ENCODE data around the gene GOLGA6A. TPM values are rescaled to one million over a fixed set of nuclear protein-coding genes. Genes with fewer than 3 reads are reported as not detected.

Gene GOLGA6A
- total and polyA plus RNA-seq, 2 experiments from 2014 or later: not detected

DNA sequence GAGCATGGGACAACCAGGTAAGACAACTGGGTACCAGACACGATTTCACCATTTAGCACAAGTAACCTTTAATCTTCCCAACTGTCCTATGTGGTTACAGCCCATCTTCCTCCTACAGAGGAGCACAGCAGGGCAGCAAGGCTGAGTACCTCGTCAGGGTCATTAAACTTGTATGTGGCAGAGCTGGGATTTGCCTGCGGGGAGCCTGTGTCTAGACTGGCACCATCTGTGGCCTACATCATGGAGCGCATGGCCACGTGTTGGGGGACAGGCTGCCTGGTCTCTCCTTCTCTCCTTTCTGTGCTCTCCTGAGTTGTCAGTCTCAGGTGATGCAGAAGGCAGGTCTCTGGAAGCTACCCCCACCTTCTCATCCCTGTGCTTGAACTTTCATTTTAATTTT lies 32.2 kb downstream of the GOLGA6A start:
- Histone ChIP-seq H3K79me2 (ENCODE audit: insufficient read depth) (no peaks in the 10 kb centered on the region), H3K36me3 (ENCODE audit: low read depth) (no peaks in the 10 kb centered on the region), H3K9me2 (ENCODE audit: insufficient read depth) (no peaks in the 10 kb centered on the region), H3K27ac (peak overlapping the region; percentile 81), H3K9ac (no peak overlapping the region), H3K4me3 (no peak overlapping the region), H4K20me1 (ENCODE audit: insufficient read depth) (no peaks in the 10 kb centered on the region), H3K9me3 (ENCODE audit: low read depth) (no peaks in the 10 kb centered on the region), H3K27me3 (replicated peaks; ENCODE audit: insufficient read depth) (no peaks in the 10 kb centered on the region), H3K4me1 (ENCODE audit: insufficient read depth) (peaks cover 35% of the 10 kb centered on the region), H3F3A (ENCODE audit: insufficient read depth) (peaks cover 26% of the 10 kb centered on the region), H3K4me2 (ENCODE audit: unreplicated experiment) (peak overlapping the region; percentile 80), H2AFZ (no peak overlapping the region)
- 73 to 80% methylated on average over 5 of the region's 5 CpGs for WGBS, 2 experiments (ENCODE audit: low coverage in 1 of 2, low lambda C conversion rate in 2 of 2, missing lambda C conversion rate in 2 of 2)
- DNase-seq: no peak
- in situ Hi-C loops (cut with MboI): no loop called here
- TF ChIP-seq EZH2 (IDR thresholded peaks at IDR 0.05; ENCODE audit: insufficient read depth, poor library complexity, severe bottlenecking) (no peak), EZH2phosphoT487 (IDR thresholded peaks at IDR 0.05; ENCODE audit: insufficient read depth, low read depth) (no peak)

DNA sequence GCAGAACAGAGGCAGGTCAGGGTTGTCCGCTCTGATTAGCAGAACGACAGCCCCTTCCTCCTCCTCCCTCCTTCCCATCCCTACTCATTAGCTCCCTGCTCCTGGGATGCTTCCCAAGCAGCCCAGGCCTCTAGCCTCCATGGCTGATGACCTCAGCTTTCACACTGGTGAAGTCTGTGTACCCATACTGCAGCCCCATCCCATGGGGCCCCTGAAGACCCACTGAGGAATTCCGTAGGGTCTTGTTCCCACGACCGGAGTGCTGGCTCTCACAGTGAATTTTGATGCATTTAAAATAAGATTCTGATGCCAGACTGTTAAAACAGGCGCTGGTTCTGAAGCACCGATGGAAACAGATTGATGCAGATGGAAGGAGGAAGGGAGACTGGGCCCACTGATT lies 36.1 kb downstream of the GOLGA6A start:
- TF ChIP-seq EZH2phosphoT487 (IDR thresholded peaks at IDR 0.05; ENCODE audit: insufficient read depth, low read depth) (no peak), EZH2 (IDR thresholded peaks at IDR 0.05; ENCODE audit: insufficient read depth, poor library complexity, severe bottlenecking) (no peak)
- no peaks in the 10 kb centered on the region for H3K9me2 ChIP-seq (ENCODE audit: insufficient read depth)
- H4K20me1 ChIP-seq (ENCODE audit: insufficient read depth): no peaks in the 10 kb centered on the region
- H3K36me3 ChIP-seq (ENCODE audit: low read depth): no peaks in the 10 kb centered on the region
- no peak overlapping the region for H2AFZ ChIP-seq
- no peaks in the 10 kb centered on the region for H3K9me3 ChIP-seq (ENCODE audit: low read depth)
- H3K4me2 ChIP-seq (ENCODE audit: unreplicated experiment): no peak overlapping the region
- in situ Hi-C loops (cut with MboI): no loop called here
- no peaks in the 10 kb centered on the region for H3K27me3 ChIP-seq (replicated peaks; ENCODE audit: insufficient read depth)
- H3K9ac ChIP-seq: no peak overlapping the region
- no peak overlapping the region for H3K27ac ChIP-seq
- WGBS, 2 experiments (ENCODE audit: low coverage in 1 of 2, low lambda C conversion rate in 2 of 2, missing lambda C conversion rate in 2 of 2): 77 to 82% methylated on average over 7 of the region's 7 CpGs
- H3K79me2 ChIP-seq (ENCODE audit: insufficient read depth): no peaks in the 10 kb centered on the region
- peaks cover 27% of the 10 kb centered on the region for H3K4me1 ChIP-seq (ENCODE audit: insufficient read depth)
- no peak overlapping the region for H3K4me3 ChIP-seq
- DNase-seq: no peak
- H3F3A ChIP-seq (ENCODE audit: insufficient read depth): peaks cover 17% of the 10 kb centered on the region

DNA sequence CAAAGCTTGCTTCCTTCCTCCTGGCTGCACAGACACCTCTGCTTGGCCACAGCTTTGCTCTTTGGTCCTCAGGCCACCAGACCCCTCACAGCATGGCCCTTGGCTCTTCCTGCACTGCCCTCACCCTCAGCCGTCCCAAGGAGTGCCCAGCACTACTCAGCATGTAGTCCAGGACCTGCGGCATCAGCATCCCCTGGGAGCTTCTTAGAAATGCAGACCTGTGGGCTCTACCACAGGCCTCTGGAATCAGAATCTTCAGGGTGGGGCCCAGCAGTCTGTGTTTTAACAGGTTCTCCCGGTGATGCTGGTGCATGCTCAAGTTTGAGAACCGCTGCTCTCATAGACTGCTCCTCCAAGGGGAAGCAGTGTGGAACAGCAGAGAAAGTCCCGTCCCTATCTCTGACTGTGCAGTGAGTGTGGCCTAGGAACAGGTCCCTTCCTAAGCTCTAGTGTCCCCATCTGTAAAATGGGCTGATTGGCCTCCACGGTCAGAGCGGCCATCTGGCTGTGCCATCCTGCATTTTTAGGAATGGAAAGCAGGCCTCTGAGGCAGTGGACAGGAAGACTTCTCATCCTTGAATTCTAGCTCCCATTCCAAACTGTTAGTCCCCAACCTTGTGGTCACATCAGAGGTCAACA lies 36.6 kb downstream of the GOLGA6A start:
- no peak overlapping the region for H3K27ac ChIP-seq
- peaks cover 19% of the 10 kb centered on the region for H3F3A ChIP-seq (ENCODE audit: insufficient read depth)
- no peaks in the 10 kb centered on the region for H3K36me3 ChIP-seq (ENCODE audit: low read depth)
- H4K20me1 ChIP-seq (ENCODE audit: insufficient read depth): no peaks in the 10 kb centered on the region
- no peak overlapping the region for H2AFZ ChIP-seq
- in situ Hi-C loops (cut with MboI): no loop called here
- no peaks in the 10 kb centered on the region for H3K79me2 ChIP-seq (ENCODE audit: insufficient read depth)
- 74 to 75% methylated on average over 7 of the region's 7 CpGs for WGBS, 2 experiments (ENCODE audit: low coverage in 1 of 2, low lambda C conversion rate in 2 of 2, missing lambda C conversion rate in 2 of 2)
- peaks cover 28% of the 10 kb centered on the region for H3K4me1 ChIP-seq (ENCODE audit: insufficient read depth)
- DNase-seq: no peak
- H3K9me2 ChIP-seq (ENCODE audit: insufficient read depth): no peaks in the 10 kb centered on the region
- H3K4me2 ChIP-seq (ENCODE audit: unreplicated experiment): no peak overlapping the region
- H3K4me3 ChIP-seq: no peak overlapping the region
- no peaks in the 10 kb centered on the region for H3K27me3 ChIP-seq (replicated peaks; ENCODE audit: insufficient read depth)
- H3K9me3 ChIP-seq (ENCODE audit: low read depth): no peaks in the 10 kb centered on the region
- TF ChIP-seq EZH2 (IDR thresholded peaks at IDR 0.05; ENCODE audit: insufficient read depth, poor library complexity, severe bottlenecking): no peak
- no peak for TF ChIP-seq EZH2phosphoT487 (IDR thresholded peaks at IDR 0.05; ENCODE audit: insufficient read depth, low read depth)
- no peak overlapping the region for H3K9ac ChIP-seq

DNA sequence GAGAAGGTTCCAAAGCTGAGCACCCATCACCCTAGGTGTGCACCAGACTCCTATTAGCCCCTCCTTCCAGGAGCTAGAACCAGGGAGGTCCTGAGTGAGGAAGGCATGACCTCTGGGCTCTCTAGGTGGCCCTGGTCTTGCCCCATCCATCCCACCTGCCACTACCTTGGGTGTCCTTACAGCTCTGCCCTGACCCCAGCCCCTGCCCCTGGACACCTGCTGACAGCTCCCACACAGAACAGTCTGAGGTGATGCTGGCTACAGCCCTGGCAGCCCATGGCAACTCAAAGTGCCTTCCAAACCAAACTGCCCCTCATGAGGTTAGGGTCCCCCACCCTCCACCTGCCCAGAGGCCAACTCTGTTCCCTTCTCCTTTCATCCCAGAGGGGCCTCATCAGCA lies 37.2 kb downstream of the GOLGA6A start:
- no peaks in the 10 kb centered on the region for H3K79me2 ChIP-seq (ENCODE audit: insufficient read depth)
- no peaks in the 10 kb centered on the region for H4K20me1 ChIP-seq (ENCODE audit: insufficient read depth)
- no peak overlapping the region for H2AFZ ChIP-seq
- H3K4me2 ChIP-seq (ENCODE audit: unreplicated experiment): no peak overlapping the region
- no peak for DNase-seq
- H3K9me2 ChIP-seq (ENCODE audit: insufficient read depth): no peaks in the 10 kb centered on the region
- no peak for TF ChIP-seq EZH2 (IDR thresholded peaks at IDR 0.05; ENCODE audit: insufficient read depth, poor library complexity, severe bottlenecking)
- no peak for TF ChIP-seq EZH2phosphoT487 (IDR thresholded peaks at IDR 0.05; ENCODE audit: insufficient read depth, low read depth)
- H3F3A ChIP-seq (ENCODE audit: insufficient read depth): peaks cover 17% of the 10 kb centered on the region
- H3K9me3 ChIP-seq (ENCODE audit: low read depth): no peaks in the 10 kb centered on the region
- no peaks in the 10 kb centered on the region for H3K27me3 ChIP-seq (replicated peaks; ENCODE audit: insufficient read depth)
- in situ Hi-C loops (cut with MboI): no loop called here
- no peaks in the 10 kb centered on the region for H3K36me3 ChIP-seq (ENCODE audit: low read depth)
- no peak overlapping the region for H3K9ac ChIP-seq
- no peak overlapping the region for H3K27ac ChIP-seq
- peaks cover 26% of the 10 kb centered on the region for H3K4me1 ChIP-seq (ENCODE audit: insufficient read depth)
- no peak overlapping the region for H3K4me3 ChIP-seq

All from GM23248 (cell line).